NCI-H1417 treated with DMSO at 0.1 percent for 48 hours (cell line): ENCODE measurements around the gene PRKCZ.

ENCODE experiments used
- DNase-seq: peaks from one replicate; lab custom pipeline; 2025; lab: John Stamatoyannopoulos, UW

PRKCZ gene

DNA sequence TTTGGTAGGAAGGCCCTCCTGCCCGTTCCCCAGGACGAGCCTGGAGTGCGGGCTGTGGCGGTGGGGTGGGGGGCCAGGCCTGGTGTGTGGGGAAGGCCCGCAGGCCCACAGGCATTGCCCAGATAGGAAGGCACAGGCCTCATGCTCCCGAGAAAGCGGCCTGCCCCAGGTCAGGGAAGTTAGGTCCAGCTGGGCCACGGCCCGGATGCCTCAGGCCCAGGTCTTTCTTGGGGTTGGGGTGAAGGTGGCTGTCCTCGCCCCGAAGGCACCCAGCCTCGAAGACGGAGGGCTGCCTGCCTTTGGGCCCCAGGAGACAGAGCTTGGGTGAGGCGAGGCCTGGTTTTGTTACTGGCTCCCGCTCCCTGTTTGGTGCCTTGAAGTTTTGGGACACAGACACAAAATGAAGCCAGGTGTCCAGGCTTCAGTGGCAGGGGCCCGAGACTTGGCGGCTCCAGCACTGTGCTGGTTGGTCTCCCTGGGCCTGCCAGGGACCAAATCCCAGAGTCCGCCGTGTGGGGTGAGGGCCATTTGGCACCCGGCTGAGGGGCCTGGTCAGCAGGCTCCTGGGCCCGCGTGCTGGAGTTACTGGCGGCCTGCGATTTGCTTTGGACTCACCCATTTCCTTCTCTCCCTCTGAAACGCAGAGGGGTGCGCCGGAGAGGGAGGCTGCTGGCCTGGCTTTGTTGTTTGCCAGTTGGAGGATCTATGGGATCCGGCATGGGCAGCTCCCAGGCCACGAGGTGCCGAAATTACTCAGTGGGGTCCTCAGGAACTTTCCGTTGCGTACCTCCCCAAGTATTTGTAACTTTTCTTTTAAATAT is 179.9 kb downstream of the PRKCZ start:
- no peak for DNase-seq

- no peak for DNase-seq
Measured at GRCh38 chr1:2230781-2231531, 180.7 kb downstream of the PRKCZ start.

- no peak for DNase-seq
Measured at GRCh38 chr1:2231532-2232254, 181.5 kb downstream of the PRKCZ start.

DNA sequence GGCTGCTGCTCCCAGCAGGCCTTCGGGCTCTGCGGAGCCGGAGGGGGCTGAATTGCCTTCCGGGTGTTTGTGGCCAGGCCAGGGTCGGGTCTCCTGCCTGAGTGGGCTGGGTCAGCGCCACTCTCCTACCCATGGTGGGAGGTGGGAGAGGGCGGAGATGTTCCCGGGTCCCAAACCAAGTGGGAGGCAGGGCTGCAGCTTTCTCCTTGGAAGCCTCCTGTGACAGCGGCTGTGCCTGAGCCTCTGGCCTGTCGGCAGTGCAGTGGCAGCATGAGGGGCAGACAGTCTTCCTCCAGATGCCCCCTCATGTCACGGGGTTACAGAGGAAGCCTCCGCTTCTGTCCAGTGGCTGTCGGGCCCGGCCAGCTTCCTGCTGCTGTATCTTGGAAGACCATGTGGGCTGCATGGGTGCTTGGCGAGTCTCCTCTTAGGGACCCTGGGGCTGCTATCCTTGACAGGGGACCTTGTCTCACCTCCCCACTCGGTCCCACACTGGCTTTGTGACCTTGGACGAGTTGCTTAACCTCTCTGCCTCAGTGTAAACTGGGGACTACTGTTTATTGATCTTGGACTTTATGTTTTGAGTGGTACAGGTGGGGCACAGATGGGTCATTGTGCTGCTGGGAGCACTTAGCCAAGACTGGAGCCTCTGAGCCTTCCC is 182.2 kb downstream of the PRKCZ start:
- DNase-seq = no peak

GRCh38 chr1:2232916-2233438 is 182.8 kb downstream of the PRKCZ start:
- no peak for DNase-seq

- DNase-seq = no peak
Measured at GRCh38 chr1:2233468-2233867, 183.3 kb downstream of the PRKCZ start.

DNA sequence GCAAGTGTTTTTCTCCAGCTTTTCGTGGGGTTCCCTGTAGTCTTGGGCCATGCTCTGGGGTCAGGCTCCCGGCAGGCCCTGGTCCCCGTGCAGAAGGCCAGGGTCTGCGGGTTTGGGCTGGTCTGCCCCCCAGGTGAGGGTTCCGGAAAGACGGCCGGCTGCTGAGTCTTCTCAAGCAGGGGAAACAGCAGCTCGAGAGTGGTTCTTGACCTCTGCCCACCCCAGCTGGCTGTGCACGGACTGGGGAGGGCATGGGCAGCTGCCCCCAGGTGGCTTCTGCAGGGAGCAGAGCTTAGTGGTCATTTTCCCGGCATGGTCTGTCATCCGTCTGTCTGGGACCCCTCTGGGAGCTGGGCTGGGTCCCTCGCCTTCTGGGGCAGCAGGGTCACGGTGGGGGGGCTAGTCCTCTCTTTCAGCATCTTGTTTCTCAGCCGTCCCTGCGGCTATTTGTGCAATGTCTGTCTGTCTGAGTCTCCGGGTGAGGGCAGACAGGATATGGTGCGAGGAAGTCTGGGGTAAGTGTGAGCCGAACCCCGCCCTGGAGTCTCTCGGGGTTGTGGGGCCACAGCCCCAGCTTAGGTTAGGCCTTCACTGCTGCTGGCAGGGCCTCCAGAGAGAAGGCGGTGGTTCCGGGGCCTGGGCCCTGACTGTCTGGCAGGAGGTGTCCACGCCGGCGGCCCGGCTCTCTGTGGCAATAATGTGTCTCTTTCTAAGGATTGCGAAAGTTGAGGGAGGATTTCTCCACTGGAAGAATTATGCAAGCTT is 184.0 kb downstream of the PRKCZ start:
- DNase-seq = no peak

- DNase-seq = no peak
Measured at GRCh38 chr1:2234762-2235113, 184.5 kb downstream of the PRKCZ start.
